GM19238 (cell line): ENCODE data around the gene SUSD1.
A peak's percentile ranks its signal among the peaks of the same experiment; 100 is the strongest.
"Not testable (repeated sequence)": the region's sequence is repeated elsewhere in the genome, so short reads cannot be mapped to it uniquely, and the experiment has no call there.

Experiments
- DNase-seq: peaks from one replicate; pipeline ENCODE4 v3.0.0; 2011; ENCODE audit warnings: low spot score; ENCODE audit not compliant: insufficient read length

Gene SUSD1

DNA sequence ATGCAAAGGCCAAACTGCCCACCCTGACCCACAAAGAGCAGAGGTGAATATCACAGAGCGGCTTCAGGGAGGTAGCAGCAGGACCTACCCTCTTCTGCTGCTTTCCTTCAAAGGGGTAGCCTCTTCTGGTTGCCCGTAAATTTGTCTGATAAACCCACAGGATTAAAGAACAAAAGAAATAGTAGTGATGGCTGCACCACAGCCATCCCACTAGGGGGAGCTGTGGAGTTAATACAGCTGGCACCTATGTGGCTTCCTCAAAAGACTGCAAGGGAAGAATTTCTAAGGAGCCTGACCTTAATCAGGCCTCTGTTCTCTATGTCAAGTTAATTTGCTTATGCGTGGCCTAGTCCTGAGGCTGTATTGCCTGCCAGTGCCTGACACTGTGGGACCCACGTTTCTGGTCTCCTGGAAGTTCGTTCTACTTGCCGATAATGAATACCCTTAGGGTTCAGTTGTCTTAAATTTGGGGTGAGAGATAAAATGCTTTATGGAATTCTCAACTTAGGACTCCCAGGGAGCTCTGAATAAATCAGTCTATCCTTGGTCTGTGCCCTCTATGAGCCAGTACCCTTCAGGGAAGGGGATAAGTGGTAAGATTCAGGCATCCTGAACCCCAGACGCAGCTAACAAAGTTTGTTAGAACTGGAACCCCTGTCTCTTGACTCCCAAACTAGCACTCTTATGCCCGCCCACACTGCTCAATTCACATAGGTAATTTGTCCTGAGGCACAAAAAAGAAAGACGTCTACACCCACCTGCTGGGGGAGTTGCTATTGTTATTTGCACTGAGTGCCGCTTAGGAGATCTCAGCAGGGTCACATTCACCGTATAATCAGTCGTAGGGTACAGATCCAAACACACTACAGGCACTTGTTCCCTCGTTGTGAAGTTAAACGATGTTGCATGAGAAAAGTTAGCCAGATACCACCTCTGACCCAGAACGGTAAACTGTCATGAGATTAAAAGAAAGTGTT is 77.1 kb downstream of the SUSD1 start:
- DNase-seq, result peak; percentile 48

DNA sequence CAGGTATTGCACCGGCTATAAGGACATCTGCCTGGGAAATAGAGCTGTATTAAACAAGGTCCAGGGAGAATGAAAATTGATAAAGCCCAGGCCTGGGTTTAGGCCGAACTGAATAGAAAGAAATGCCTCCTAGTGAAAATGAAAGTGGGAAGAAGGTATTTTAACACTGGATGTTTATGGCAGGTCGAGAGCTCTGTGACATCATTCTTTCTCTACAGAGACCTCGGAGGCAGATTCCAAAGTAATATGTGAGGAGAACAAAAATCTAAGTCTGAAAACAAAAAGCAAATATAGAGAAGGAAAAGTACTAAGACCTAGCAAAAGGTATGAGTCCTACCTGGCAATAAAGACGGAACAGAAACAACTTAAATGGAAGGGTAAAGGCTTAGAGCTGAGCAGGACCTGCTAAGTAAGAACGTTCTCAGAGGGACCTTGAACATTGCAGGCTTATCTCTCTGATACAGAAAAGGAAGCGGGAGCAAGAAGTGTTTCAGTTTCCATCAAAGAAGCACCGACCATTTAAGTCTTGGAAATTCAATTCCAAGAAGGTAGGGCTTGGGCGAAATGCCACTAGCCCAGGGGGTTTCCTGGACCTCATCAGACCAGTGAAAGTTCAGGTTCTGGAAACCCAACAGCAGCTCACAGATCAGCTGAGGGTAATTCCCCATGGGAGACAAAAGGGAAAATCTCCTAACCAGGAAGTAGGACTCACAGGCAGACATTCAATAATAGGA is 80.0 kb downstream of the SUSD1 start:
- no peak for DNase-seq

DNA sequence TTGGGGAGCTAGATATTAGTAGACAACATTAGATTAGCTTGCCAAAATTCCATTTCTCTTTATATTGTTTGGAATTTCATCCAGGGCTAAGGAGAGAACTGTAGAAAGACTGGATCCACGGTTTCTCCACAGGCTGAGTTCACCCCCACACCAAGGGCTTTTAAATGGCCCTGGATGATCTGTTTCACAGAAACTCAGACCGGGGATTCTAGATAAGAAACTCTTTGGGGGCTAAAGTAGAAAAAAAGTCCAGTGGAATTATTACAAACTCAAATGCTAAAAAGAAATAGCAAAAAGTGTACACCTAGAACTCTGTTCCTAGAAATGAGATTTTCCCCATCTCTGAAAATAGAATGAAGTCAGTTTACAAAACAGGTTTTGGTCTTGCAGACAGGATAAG is 80.9 kb downstream of the SUSD1 start:
- no peak for DNase-seq

DNA sequence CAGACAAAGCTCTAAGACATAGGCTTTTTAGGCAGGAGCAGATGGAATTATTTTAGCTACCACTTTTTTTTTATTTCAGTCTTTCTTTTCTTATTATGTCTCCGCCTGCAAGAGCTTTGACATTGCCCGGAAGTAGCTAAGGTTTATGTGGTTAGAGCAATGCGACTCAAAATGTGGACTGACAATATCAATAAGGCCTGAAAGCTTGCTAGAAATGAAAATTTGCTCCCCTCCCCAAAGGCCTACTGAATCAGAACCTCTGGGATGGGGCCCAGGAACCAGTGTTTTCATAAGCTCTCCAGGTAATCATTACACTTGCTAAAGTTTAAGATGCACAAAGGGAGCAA is 81.3 kb downstream of the SUSD1 start:
- DNase-seq, result no peak

DNA sequence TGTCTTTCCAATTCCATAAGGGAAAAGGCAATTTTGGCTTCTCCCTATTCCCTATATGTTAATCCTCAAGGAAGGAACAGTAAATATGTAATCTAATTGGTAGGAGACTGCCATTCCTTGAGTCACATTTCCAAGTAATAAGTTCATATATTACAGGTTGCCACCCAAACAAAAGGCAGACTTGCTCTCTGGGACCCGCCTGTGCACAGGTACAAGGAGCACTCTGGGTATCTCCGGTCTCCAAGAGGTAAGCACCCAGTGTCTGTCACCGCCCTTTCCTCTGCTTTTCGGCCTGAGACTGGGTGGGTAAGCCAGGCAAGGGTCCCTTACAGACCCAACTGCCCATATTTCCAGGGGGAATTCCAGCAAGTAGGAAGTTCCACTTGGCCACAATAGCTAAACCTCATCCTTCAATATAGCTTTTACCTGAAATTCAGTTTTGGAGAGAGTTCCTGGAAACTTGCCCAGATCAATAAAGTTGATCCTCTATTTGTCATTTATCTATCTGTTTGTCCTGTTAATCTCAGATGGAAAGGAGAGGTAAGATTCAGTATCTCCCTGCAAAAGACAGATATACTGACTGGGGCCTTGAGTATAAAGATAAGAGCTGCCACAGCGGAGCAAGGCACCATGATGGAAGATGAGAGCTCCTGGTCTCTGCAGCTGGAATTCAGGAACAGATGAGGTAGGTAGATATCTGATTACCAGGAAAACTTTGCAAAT is 81.8 kb downstream of the SUSD1 start:
- no peak for DNase-seq

DNA sequence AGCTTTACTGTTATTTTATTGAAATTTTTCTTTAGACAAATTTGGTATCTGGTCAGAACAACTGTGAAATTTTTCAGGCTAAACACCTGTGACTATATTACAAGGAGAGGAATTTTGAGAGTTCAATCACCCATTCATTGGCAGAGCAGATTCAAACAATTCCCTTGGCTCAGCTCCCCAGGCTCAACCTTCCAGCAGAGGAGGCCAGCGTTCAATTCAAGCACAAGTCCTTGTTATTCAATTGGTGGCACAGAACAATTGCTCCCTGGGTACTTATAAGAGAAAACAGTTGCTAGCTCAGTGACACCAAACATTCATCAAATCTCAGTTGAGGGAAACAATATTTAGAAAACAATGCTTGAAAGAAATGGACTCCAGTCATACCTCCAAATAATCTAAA is 83.3 kb downstream of the SUSD1 start:
- no peak for DNase-seq

DNA sequence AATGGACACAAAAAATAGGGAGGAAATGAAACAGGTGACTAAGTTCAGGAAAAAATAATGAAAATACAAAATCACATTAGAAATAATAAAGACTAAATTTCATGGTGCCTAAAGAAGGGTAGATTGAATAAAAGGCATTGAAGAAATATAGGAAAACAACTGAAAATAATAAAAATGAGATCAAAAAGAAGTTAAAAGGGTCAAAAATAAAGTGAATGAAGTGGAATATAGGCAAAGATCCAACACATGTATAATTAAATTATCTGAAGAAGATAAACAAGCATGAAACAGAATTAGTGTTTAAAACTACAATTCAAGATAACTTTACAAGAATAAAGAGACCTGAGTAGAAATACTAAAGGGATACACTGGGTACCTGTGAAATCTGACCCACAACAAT is 87.6 kb downstream of the SUSD1 start:
- DNase-seq, result no peak

DNA sequence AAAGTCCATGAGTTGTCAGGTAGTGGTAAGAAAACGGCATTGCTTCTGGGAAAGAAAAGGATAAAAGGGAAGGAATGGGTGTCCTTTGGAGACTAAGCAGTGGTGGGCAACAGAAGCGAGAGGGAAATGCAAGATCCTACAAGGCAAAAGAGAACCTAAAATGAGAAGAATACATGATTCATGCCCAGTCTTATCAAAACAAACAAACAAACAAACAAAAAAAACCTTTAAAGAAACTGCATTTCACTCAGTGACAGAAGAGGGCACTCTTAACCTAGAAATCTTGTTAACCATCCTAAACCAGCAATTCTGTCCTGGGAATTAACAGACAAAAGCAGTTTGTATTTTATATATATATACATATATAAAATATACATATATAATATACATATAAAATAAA is 88.5 kb downstream of the SUSD1 start:
- DNase-seq, result no peak

DNA sequence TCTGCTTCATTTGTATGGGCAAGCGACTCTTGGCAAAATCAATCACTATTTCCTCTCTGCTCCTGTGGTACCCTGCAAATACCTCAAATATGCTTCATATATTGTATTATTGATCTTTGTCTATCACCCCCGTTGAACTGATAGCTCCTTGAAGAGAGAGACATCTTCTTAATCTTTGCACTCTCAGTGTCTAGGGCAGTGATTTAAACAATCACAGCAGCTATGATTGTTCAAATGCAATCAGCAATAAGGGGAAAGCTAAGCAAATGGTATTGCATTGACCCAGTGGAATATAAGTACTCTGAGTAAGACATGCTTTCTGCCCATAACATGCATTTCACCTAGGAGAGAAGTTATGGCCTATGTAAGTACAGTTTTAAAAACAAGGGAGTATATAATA is 90.2 kb downstream of the SUSD1 start:
- no peak for DNase-seq

DNA sequence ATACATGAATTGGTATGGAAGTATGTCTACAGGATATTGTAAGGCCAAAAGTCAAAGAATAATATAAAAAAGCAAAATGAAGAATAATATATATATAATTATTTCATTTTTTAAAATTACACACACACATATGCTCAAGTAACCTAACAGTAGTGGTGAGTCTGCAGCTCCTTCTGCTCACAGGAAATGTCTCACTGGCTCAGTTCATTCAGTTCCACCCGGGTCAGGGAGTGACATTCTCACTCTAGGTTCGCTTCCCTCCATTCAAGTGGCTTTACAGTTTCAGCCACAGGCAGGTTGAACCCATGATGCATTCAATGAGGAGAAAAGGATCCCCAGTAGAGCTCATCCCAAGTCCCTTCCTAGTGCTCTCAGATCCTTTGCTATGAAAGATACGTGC is 90.8 kb downstream of the SUSD1 start:
- DNase-seq, result no peak

DNA sequence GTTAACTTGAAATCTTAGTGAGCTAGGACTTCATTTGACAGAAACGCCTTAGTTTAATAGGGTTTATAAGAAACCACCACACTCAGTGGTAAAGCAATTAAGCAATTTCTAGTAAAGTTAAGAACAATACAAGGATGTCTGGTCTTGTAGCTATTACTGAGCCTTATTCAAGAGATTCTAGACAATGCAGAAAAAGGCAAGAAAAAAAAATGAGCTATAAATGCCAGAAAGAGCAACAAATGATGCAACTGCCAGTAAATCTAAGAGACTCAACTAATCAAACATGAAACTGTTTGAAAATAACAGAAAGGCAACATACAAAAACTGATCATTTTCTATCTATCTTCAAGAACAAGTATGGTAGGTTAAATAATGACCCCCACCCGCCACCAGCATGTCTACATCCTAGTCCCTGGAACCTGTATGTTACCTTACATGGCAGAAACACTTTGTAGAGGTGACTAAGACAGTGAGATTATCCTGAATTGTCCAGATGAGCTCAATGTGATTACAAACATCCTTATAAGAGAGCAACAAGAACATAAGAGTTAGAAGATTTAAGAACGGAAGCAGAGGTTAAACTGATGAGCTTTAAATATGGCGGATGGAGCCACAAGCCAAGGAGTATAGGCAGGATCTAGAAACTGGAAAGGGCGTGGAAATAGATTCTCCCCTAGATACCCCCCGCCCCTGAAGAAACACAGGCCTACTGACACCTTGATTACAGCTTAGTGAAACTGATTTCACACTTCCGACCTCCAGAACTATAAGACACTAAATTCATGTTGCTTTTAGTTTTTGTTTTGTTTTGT is 93.0 kb downstream of the SUSD1 start:
- DNase-seq, result no peak

DNA sequence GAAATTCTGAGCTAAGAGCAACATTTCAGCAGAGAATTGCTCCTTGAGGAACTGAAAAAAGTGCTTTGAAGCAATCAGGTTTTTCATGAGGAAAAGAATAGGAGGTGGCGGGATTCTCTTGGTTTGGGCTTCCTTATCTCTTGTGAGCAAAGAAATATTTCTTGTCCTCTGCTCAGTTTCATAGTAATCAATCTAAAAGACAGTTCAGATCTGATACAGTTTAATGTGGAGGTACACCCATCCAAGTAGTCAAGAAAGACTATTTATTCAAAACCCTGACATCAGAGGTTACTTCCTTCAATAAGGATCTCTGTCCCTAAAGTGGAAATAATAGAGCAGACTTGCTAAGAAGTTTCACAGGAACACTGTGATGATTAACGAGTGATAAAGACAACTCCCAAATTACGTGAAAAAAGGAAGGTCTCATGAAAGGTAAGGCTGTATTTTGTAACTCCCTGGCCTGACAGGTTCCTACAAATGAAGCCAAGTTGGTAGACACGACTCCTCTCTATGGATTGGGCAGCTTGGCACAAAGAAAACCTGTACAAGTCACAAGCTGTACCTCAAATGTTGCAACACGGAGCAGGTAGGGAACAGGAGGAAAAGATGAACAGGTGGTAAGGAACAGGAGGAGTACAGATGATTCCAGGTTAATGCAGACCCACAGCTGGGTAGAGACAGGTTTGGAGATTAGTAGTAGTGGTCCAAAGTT is 94.1 kb downstream of the SUSD1 start:
- no peak for DNase-seq

DNA sequence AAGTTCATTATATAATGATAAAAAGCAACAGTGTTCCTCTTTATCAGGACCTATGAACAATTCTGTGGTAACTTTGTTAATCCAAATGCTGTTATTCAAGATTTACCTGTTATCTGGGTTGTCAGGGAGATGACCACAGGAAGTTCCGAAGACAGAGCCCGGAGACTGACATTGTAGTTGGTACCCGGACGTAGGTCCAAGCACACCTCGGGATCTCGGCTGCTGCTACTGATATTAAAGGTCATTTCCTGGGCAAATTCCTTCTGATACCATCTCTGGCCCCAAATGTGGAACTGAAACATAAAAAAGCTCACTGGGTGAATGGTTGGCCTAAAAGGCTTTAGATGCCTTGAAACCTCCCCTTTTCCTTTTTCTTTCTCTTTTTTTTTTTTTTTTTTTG is 96.7 kb downstream of the SUSD1 start:
- no peak for DNase-seq

DNA sequence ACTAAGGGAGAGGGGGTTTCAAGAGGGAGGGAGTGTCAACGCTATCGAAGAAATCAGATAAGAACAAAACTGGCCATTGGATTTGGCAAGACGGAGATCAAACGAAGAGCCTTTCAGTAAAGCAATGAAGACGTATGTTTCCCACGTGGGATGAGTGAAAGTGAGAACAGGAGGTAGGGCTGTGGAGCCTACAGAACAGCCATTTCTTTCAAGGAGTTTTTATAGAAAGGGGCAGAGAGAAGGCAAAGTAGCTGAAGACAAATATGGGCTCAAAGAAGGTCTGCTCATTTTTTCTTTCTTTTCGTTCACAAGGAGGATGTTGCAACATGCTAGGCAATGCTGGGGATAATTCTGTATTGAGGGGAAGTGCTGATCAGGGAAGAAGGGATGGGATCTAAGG is 98.3 kb downstream of the SUSD1 start:
- DNase-seq, result no peak

DNA sequence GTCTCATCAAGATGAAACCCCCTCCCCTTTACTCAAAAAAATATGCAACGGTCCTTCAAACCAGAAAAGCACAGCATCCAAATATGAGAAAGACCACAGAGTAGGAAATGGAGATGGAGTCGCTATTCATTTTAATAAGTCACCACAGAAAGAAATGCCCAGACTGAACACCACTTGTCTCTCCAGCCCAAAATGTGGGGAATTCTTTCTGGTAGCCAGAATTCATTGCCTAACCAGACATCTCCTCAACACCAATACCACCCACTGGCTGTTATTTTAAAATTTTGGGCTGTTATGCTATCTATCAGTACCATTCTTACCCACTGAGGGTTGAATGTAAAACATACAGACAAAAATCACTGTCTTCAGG is 100.1 kb downstream of the SUSD1 start:
- no peak for DNase-seq

DNA sequence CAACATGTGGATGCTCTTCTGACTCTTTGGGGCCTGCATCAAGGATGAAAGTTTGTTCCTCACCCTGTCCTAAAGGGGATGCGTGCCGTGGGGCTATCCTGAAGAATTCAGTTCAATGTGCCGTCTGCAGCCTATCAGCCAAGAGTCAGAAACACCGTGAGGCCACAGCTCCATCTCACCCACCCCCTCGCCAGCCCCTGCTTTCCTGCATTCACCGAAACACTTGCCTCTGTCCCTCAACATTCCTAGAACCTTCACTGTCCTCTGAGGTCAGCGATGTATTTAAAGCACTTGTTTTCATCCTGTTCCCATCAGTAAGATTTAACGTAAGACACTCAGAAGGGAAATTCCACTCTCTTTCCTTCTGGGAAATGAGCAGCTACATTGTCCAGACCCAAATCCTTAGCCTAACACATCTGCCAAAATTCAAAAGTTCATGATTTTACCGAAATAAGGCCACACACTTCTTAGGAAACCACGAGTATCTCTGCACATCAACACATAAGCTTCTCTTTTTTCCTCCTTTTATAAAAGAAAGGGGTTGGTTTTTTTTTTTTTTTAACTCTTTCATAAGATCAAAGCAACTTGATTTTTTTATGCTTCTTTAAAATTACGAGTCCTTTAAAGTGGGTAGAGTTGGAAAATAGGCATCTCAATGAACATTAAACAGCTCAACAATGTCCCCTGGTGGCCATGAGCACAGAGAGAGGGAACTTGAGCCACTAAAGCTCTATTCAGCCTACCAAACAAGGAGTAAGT is 100.7 kb downstream of the SUSD1 start:
- no peak for DNase-seq

DNA sequence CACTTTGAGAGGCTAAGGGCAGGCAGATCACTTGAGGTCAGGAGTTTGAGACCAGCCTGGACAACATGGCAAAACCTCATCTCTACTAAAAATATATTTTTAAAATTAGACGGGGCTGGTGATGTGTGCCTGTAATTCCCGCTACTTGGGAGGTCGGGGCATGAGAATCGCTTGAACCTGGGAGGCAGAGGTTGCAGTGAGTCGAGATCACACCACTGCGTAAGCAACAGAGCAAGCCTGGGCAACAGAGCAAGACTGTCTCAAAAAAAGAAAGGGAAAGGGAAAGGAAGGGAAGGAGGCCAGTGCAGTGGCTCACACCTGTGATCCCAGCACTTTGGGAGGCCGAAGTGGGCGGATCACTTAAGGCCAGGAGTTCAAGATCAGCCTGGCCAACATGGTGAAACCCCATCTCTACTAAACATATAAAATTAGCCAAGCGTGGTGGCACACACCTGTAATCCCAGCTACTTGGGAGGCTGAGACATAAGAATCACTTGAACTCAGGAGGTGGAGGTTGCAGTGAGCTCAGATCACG is 101.4 kb downstream of the SUSD1 start:
- DNase-seq, result not testable (repeated sequence)

DNA sequence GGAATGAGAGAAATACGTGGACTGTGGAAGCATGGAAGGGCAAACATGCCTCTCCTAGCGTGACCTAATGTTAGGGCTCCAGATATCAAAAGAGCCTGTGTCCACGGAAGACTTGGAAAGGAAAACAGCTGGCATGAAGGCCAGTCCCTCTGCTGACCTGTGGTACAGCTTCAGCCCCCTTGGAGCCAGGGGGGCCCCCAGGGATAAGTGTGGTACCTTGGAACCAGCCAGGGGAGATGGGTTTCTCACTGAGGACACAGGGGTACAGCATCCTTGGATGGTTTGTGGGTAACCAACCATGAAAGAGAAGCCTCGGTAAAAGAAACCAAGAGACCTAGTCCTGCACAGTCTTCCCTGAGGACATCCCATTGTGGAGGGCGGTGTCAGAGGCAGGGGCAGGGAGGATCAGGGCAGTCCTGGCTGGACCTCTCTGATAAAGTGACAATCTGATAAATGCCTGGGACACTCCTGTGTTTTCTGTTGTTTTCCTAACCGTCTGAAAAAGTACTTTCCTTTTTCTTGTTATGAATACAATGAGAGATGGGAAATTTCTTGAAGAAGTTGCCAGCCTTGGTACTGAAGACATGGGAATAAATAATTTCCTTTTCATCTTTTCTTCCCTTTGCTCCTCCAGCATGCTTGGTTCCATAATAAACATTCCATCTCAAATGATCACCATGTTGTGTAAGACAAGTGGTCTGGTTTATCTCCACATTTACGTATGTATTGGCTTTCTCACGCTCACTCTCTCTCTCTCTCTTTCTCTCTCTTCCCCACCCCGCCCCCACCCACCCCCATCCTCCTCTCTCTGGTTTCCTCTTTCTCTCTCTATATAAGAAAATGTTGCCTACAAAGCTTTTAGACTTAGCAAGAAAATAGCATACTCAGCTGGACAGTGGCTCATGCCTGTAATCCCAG is 102.1 kb downstream of the SUSD1 start:
- no peak for DNase-seq
